T-helper 2 cell treated with Interferon-gamma antibody and Interleukin-4, amounts not matched to agents 5 μg/mL and 100 μg/mL, for 36 hours (primary cell): Measurements from ENCODE around the gene MYF5.

ENCODE experiments used
- DNase-seq: peaks from one replicate; pipeline ENCODE4 v3.0.0; 2021; ENCODE audit warnings: low spot score
- H3K27ac Mint-ChIP-seq: one replicate; pipeline ENCODE4 v1.8.0; 2021; ENCODE audit warnings: mild to moderate bottlenecking, mixed read lengths
- H3K27me3 Mint-ChIP-seq: one replicate; pipeline ENCODE4 v1.8.0; 2021; ENCODE audit warnings: low read depth, mixed read lengths
- H3K36me3 Mint-ChIP-seq: one replicate; pipeline ENCODE4 v1.8.0; 2021; ENCODE audit warnings: low read depth, mixed read lengths
- H3K4me1 Mint-ChIP-seq: one replicate; pipeline ENCODE4 v1.8.0; 2021; ENCODE audit warnings: low read depth, mixed read lengths
- H3K4me3 Mint-ChIP-seq: one replicate; pipeline ENCODE4 v1.8.0; 2022; ENCODE audit warnings: mild to moderate bottlenecking, moderate library complexity, mixed read lengths
- H3K9me3 Mint-ChIP-seq: one replicate; pipeline ENCODE4 v1.8.0; 2021; ENCODE audit warnings: mixed read lengths

The MYF5 gene

DNA sequence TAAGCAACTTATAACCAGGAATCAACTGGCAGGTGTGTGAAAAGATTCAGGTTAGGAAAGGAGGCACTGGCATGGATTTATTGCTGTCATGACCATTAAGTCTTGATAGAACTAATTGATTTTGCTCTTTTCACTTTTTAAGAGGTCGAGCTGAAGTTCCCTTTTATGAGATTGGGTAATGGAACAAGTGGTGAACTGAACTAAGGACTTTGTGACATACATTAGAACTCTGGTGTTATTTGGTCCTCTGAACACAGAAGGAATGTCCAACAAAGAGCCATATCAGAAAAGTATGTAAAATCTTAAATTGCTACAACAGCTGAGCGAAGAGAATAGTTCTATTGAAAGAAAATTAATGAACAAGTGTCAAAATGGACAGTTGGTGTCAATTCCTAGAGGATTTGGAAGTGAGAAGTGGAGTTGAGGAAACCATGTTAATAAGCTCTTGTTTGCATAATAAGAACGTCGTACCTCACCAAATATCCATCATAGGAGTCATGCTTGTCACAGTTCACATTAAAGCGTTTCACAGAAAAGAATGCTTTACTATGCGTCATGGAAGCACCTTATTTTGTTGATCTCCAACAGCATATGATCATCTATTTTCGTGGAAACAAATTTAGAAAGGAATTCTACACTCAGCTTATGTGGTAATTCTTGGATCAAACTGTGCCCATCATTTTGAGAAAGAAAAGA is 17.7 kb upstream of the MYF5 start:
- H3K27me3 Mint-ChIP-seq: peaks cover 3% of the 10 kb centered on the region
- H3K9me3 Mint-ChIP-seq: no peaks in the 10 kb centered on the region
- H3K4me3 Mint-ChIP-seq: no peak overlapping the region
- DNase-seq: no peak
- peaks cover 3% of the 10 kb centered on the region for H3K4me1 Mint-ChIP-seq
- H3K36me3 Mint-ChIP-seq: no peaks in the 10 kb centered on the region
- H3K27ac Mint-ChIP-seq: no peak overlapping the region

DNA sequence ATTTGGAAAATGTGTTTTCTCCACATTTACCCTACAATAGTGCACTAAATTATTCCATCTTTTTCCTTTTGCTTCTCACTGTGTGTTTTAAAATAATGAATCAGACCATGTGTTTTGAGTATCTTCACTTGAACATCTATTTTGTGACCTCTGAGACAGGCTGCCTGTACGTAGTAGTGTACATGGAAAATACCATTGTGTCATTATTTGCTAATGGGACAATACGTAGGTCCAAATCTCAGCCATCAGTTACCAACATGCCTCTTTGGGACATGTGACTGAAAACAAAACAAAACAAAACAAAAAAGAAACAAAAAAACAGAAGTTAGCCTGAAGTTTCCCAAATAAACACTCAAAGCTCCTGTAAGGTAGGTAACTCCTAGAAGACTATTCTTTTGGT is 16.4 kb upstream of the MYF5 start:
- H3K27ac Mint-ChIP-seq: no peak overlapping the region
- no peak overlapping the region for H3K4me3 Mint-ChIP-seq
- peaks cover 3% of the 10 kb centered on the region for H3K4me1 Mint-ChIP-seq
- H3K36me3 Mint-ChIP-seq: no peaks in the 10 kb centered on the region
- no peak for DNase-seq
- no peaks in the 10 kb centered on the region for H3K9me3 Mint-ChIP-seq
- peaks cover 3% of the 10 kb centered on the region for H3K27me3 Mint-ChIP-seq

DNA sequence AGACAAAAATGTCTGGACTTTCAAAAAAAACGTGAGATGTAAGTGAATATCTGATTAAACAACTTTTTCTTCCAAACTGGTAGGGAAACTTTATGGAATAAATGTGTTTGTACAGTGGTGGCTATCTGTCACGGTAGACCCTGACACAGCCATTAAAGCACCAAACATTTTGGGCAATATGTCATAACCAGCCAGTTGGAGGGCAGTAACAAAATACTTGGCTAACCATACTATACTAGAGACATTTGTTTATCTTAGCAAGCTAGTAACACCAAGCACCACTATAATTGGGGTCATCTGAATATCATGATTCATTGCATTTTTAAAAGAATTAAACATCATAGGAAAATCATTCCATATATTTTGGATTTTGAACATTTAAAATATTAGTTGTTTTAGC is 15.3 kb upstream of the MYF5 start:
- H3K4me1 Mint-ChIP-seq: peaks cover 3% of the 10 kb centered on the region
- H3K36me3 Mint-ChIP-seq: no peaks in the 10 kb centered on the region
- no peak overlapping the region for H3K27ac Mint-ChIP-seq
- no peak for DNase-seq
- peaks cover 9% of the 10 kb centered on the region for H3K27me3 Mint-ChIP-seq
- no peak overlapping the region for H3K4me3 Mint-ChIP-seq
- no peaks in the 10 kb centered on the region for H3K9me3 Mint-ChIP-seq

DNA sequence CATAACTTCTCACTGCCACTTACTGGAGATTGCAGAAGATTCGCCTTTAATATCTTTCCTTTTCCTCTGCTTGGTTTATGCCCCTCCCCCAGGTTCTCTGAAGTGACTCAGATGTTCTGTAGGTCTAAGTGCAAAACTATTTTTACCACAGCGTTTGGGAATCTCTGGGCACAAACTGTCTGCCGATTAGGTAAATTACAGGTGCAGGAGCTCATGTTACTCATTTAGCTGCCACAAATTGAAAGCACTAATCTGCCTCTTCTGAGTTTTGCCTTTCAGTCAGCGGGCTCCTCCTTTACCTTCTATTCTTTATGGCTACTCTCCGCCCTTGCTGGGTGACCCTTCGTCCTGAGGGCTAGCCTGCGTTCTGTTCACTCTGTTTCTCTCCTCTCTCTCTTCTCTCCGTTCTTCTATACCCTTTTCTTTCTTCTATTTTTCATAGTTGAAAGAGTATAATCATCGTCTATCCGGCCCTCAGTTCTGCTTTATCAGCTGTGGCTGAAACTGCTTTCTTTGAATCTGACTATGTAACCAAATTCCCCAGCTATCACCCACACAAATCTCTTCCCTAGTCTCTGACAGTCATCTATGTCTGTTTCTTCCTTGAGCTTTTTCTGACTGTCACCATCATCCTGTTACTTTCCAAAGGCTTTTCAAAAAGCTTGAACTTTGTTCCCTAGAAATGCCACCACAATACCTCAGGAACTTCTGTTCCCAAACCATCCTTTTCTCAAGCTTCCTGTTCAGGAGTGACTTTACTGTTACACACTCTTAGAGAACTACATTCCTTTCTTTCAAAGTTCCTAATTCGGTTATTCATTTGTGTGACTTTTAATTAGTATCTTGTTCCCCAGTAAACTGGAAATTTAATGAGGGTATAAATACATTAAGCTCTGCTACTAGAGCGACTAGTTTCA is 13.6 kb upstream of the MYF5 start:
- DNase-seq: no peak
- no peaks in the 10 kb centered on the region for H3K9me3 Mint-ChIP-seq
- H3K4me3 Mint-ChIP-seq: no peak overlapping the region
- peaks cover 3% of the 10 kb centered on the region for H3K4me1 Mint-ChIP-seq
- no peak overlapping the region for H3K27ac Mint-ChIP-seq
- H3K36me3 Mint-ChIP-seq: no peaks in the 10 kb centered on the region
- H3K27me3 Mint-ChIP-seq: peaks cover 26% of the 10 kb centered on the region

DNA sequence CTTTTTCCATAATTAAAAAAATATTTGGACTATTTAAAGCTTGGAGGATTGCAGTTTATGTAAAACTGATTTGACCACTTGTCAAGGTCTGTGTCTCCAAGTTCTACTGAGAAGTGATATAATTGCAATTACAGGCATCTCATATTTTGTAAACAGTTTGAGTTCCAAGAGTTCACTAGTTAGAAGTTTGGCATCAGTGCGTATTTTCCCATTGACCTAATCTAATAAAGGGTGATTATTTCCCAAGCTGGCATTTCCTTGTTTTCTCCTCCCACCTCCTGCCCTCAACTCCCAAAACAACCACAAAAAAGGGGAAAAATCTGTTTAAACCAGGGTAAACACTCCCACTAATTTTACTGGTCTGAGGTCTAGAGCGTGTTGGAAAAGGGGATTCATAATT is 12.3 kb upstream of the MYF5 start:
- no peaks in the 10 kb centered on the region for H3K36me3 Mint-ChIP-seq
- no peak overlapping the region for H3K4me3 Mint-ChIP-seq
- DNase-seq: no peak
- H3K27me3 Mint-ChIP-seq: peaks cover 38% of the 10 kb centered on the region
- H3K9me3 Mint-ChIP-seq: no peaks in the 10 kb centered on the region
- no peak overlapping the region for H3K27ac Mint-ChIP-seq
- H3K4me1 Mint-ChIP-seq: peaks cover 4% of the 10 kb centered on the region

DNA sequence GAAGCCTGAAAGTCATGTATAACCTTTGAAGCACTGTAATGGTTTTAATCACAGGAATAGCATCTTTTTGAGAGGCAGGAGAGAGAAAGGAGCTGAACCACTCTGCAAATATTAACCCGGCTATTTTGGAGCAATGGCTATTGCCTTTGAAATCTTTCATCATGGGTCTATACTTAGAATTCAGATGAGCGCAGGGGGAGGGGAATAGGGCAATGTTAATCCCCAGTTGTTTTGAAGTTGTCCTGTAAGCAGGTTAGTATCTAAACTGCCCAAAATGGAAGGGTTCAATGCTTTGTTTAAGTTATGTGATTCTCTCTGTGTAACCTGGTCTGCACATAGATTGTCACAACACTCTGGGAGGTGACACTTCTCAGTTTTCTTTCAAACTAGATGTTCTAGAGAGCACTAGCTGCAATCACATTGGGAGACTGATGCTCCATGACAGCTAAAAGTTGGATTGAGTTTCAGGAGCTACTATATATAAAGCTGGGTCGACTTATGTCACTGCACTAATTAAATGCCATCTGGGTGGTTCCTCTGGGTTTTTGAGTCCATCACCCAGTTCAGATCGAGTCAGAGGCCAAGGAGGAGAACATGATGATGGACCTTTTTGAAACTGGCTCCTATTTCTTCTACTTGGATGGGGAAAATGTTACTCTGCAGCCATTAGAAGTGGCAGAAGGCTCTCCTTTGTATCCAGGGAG is 9.4 kb upstream of the MYF5 start, which contains the start of gene MYF6:
Gene MYF6 (plus strand): TSS at position 509 of the 704 bp plus-strand sequence. CDS start 86 bp downstream, at position 595.
- Mint-ChIP-seq H3K36me3 (no peaks in the 10 kb centered on the region), H3K9me3 (no peaks in the 10 kb centered on the region), H3K4me1 (peaks cover 6% of the 10 kb centered on the region), H3K27ac (no peak within 1 kb of the TSS), H3K27me3 (peaks cover 53% of the 10 kb centered on the region), H3K4me3 (no peak within 1 kb of the TSS)
- no peak for DNase-seq

DNA sequence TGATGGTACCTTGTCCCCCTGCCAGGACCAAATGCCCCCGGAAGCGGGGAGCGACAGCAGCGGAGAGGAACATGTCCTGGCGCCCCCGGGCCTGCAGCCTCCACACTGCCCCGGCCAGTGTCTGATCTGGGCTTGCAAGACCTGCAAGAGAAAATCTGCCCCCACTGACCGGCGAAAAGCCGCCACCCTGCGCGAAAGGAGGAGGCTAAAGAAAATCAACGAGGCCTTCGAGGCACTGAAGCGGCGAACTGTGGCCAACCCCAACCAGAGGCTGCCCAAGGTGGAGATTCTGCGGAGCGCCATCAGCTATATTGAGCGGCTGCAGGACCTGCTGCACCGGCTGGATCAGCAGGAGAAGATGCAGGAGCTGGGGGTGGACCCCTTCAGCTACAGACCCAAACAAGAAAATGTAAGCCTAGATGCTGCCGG is 8.9 kb upstream of the MYF5 start:
- H3K4me3 Mint-ChIP-seq: no peak overlapping the region
- no peaks in the 10 kb centered on the region for H3K9me3 Mint-ChIP-seq
- no peak for DNase-seq
- peaks cover 57% of the 10 kb centered on the region for H3K27me3 Mint-ChIP-seq
- H3K27ac Mint-ChIP-seq: no peak overlapping the region
- H3K4me1 Mint-ChIP-seq: peaks cover 6% of the 10 kb centered on the region
- no peaks in the 10 kb centered on the region for H3K36me3 Mint-ChIP-seq

DNA sequence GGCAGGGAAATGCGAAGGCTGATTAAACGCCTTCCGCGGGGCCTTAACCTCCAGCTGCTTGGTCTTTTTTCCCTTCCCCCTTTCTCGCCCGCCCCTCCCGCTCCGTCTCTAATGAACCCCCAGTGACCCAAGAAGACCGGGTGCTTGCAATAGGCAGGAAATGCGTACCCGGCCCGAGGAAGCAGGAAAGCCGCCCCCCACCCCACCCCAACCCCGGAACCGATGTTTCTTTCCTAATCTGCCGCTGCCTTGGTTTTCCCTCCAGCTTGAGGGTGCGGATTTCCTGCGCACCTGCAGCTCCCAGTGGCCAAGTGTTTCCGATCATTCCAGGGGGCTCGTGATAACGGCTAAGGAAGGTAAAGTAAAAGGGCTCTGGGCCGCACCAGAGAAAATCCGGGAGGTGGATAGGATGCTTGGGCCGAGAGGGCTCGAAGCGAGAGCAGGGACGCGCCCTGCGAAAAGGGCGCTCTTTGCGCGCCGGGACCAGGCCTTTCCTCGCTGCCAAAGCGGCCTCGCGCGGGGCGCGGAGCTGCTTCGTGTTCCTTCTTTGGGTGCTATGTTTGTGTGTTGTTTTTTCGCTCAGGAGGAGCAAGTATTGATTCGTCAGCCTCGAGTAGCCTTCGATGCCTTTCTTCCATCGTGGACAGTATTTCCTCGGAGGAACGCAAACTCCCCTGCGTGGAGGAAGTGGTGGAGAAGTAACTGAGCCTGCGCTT is 8.3 kb upstream of the MYF5 start:
- peaks cover 58% of the 10 kb centered on the region for H3K27me3 Mint-ChIP-seq
- no peak overlapping the region for H3K27ac Mint-ChIP-seq
- H3K4me3 Mint-ChIP-seq: peak overlapping the region; percentile 15
- DNase-seq: no peak
- H3K4me1 Mint-ChIP-seq: peaks cover 3% of the 10 kb centered on the region
- no peaks in the 10 kb centered on the region for H3K9me3 Mint-ChIP-seq
- no peaks in the 10 kb centered on the region for H3K36me3 Mint-ChIP-seq

DNA sequence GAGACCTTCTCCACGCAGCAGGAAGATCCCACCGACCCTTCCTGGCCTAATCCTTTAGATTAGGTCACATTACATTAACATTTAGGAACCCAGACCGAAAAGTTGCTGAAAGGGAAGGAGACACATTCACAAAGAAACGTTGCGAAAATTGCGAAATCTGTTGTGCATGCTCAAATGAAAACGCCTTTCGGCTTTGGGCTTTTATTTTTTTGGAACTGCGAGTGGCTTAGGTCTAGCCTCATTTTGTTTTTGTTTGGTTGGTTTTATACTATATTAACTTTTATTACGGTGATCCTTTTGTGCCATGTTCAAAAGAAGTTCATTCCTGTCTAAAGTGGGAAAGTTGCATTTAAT is 7.8 kb upstream of the MYF5 start:
- Mint-ChIP-seq H3K27me3 (peaks cover 63% of the 10 kb centered on the region), H3K36me3 (no peaks in the 10 kb centered on the region), H3K9me3 (no peaks in the 10 kb centered on the region), H3K4me1 (peaks cover 3% of the 10 kb centered on the region), H3K27ac (no peak overlapping the region), H3K4me3 (peak overlapping the region; percentile 15)
- DNase-seq: no peak

DNA sequence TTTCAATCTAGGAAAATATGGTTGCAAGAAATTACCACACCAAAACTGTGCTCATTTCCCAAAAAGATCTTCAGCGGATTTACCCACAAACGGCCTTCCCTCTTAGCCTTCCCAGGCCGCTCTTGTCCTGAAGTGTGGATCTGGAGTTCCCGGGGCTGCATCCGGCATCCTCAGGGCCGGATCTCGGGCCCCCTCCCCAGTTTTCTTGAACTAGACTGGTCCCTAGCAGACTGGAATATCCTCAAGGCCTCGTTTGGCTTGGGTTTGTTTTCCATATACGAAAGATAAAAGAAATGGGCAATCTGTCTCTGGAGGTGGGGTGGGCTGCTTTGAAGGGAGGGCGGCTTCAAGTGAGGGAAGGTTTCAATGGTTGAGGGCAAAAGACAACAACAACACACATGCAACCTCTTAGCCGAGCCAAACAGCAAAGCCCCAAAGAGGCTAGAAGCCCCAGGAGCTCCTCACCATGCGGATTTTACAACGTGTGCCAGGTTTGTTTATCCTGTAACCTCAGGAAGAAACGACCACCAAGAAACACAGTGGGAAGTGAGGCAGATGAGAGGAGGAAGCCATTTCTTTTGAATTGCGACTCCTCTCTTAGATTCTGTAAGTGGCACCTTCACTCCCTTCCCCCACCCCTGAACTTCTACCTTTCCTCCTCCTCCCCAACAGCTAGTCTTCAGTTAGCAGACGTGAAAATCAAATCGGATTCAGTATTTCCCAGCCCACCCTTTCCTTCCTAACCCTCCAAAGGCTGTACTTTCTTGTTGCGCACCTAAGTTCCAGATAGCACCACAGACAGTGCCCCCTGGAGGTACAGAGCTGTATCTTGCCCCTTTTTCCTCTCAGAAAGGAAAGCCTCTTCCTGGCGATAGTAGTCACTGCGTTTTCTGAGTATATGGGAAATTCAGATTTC is 6.6 kb upstream of the MYF5 start:
- Mint-ChIP-seq H3K36me3 (no peaks in the 10 kb centered on the region), H3K4me3 (no peak overlapping the region), H3K27me3 (peaks cover 74% of the 10 kb centered on the region), H3K27ac (no peak overlapping the region), H3K4me1 (peaks cover 3% of the 10 kb centered on the region), H3K9me3 (no peaks in the 10 kb centered on the region)
- no peak for DNase-seq

DNA sequence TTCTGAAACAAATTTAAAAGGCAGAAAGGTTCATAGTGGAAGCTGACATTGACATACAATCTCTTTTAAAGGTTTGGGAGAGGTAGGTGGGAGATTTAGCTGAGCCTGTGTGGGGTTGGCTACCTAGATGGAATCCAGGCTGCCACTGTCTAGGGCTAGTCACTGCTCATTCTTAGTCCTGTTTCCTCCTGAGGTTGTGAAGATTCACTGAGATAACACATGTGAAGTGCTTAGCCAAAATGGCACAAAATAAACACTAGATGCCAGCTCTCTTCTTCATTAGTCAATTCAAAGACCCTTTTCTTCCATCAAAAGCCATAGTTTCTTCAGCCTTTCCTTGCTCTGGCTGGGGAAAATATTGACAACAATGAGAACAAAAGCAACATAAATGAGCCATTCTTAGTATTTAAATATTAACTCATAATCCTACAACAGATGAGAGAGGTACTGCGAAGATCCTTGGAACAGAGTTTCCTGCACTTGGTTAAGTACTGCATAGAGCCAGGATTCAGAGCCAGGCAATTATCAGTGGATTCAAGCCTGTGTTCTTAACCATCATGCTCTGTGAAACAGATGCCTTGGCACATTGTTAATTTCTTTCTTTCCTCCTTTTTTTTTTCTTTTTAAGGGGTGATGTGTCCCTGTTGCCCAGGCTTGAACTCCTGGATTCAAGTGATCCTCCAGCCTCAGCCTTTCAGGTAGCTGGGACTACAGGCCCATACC is 5.8 kb upstream of the MYF5 start:
- Mint-ChIP-seq H3K36me3 (no peaks in the 10 kb centered on the region), H3K27me3 (peaks cover 78% of the 10 kb centered on the region)

DNA sequence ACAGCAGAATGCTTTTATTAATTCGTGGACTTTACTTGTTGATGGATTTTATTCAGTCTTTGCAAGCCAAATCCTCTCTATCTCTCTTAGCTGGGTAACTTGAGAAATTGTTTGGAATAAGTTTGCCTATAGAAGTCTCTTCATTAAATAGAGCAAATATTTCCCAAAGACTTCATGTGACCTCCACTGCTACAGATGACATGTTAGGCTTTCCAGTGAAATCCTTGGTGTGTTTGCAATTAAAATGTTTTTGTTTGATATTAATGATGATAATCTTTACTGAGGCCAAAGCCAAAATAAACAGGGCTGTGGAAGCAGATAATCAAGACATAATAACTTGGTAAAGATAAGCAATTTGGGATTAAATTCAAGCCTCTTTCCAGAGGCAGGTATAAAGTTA is 4.8 kb upstream of the MYF5 start:
- peaks cover 77% of the 10 kb centered on the region for H3K27me3 Mint-ChIP-seq
- peaks cover 3% of the 10 kb centered on the region for H3K4me1 Mint-ChIP-seq
- H3K9me3 Mint-ChIP-seq: no peaks in the 10 kb centered on the region
- no peak overlapping the region for H3K27ac Mint-ChIP-seq
- no peak for DNase-seq
- no peaks in the 10 kb centered on the region for H3K36me3 Mint-ChIP-seq
- no peak overlapping the region for H3K4me3 Mint-ChIP-seq

More for the DNA sequence above, 5.8 kb upstream of the MYF5 start:
- no peaks in the 10 kb centered on the region for H3K9me3 Mint-ChIP-seq
- no peak for DNase-seq
- peaks cover 3% of the 10 kb centered on the region for H3K4me1 Mint-ChIP-seq
- H3K4me3 Mint-ChIP-seq: no peak overlapping the region
- no peak overlapping the region for H3K27ac Mint-ChIP-seq
